Measurements from ENCODE around the gene FNBP1L. TPM values are rescaled to one million over a fixed set of nuclear protein-coding genes. Genes with fewer than 3 reads are reported as not detected.
A peak's percentile ranks its signal among the peaks of the same experiment; 100 is the strongest.

FNBP1L gene
- total and polyA plus RNA-seq, 2 experiments from 2014 or later = 56.3 to 132 TPM

DNA sequence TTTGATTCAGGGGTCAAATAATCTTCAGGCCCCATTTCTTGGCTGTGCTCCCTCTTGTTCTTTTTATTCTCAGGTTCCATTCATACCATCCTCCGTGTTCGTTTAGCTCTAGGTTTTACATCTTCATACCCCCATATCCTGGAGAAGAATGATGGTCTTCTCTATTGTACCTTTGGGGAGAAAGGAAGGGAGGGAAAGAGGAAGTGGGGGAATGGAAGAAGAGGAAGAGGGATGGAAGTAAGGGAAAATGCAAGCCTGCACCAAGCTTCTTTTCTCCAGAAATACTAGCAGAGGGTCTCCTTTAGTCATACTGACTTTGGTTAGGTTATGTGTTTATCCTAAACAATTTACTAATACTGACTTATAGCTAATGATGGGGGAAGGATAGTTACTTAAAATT, 52.4 kb downstream of the FNBP1L start:
- Histone ChIP-seq H3K36me3 (ENCODE audit: insufficient read depth) (no peaks in the 10 kb centered on the region), H3K27ac (ENCODE audit: low read depth) (0 out of 2 replicates have a peak overlapping the region, but pooled peaks have one; percentile 9), H2AFZ (no peak overlapping the region), H3K4me1 (ENCODE audit: insufficient read depth) (peaks cover 11% of the 10 kb centered on the region), H4K20me1 (replicated peaks; ENCODE audit: insufficient read depth) (peaks cover 43% of the 10 kb centered on the region), H3K9me2 (ENCODE audit: insufficient read depth) (no peaks in the 10 kb centered on the region; the same call in 1 of the 2 replicates), H3K4me3 (no peak overlapping the region), H3K27me3 (ENCODE audit: insufficient read depth) (no peaks in the 10 kb centered on the region), H3F3A (replicated peaks; ENCODE audit: low read depth) (no peaks in the 10 kb centered on the region), H3K79me2 (replicated peaks; ENCODE audit: insufficient read depth) (peaks cover 100% of the 10 kb centered on the region), H3K4me2 (no peak overlapping the region)
- H3K4me3 Mint-ChIP-seq = no peak overlapping the region
- no peak for ATAC-seq
- H3K27ac Mint-ChIP-seq = no peak overlapping the region
- DNase-seq (ENCODE audit: low spot score) = no peak
- H3K27me3 Mint-ChIP-seq (ENCODE audit: insufficient read depth, low read depth, poor library complexity) = peaks cover 4% of the 10 kb centered on the region
- TF ChIP-seq NANOG (IDR thresholded peaks at IDR 0.05; ENCODE audit: borderline replicate concordance) (no peak), POLR2AphosphoS5 (IDR thresholded peaks at IDR 0.05; ENCODE audit: low read depth) (no peak), EZH2 (IDR thresholded peaks at IDR 0.05; ENCODE audit: low read depth, unreplicated experiment) (no peak)
- TF ChIP-seq, protein P1, sequence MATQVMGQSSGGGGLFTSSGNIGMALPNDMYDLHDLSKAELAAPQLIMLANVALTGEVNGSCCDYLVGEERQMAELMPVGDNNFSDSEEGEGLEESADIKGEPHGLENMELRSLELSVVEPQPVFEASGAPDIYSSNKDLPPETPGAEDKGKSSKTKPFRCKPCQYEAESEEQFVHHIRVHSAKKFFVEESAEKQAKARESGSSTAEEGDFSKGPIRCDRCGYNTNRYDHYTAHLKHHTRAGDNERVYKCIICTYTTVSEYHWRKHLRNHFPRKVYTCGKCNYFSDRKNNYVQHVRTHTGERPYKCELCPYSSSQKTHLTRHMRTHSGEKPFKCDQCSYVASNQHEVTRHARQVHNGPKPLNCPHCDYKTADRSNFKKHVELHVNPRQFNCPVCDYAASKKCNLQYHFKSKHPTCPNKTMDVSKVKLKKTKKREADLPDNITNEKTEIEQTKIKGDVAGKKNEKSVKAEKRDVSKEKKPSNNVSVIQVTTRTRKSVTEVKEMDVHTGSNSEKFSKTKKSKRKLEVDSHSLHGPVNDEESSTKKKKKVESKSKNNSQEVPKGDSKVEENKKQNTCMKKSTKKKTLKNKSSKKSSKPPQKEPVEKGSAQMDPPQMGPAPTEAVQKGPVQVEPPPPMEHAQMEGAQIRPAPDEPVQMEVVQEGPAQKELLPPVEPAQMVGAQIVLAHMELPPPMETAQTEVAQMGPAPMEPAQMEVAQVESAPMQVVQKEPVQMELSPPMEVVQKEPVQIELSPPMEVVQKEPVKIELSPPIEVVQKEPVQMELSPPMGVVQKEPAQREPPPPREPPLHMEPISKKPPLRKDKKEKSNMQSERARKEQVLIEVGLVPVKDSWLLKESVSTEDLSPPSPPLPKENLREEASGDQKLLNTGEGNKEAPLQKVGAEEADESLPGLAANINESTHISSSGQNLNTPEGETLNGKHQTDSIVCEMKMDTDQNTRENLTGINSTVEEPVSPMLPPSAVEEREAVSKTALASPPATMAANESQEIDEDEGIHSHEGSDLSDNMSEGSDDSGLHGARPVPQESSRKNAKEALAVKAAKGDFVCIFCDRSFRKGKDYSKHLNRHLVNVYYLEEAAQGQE (IDR thresholded peaks at IDR 0.05; ENCODE audit: unreplicated experiment) = no peak
- peaks cover 36% of the 10 kb centered on the region for H3K36me3 Mint-ChIP-seq (ENCODE audit: low read depth)
- peaks cover 41% of the 10 kb centered on the region for H3K4me1 Mint-ChIP-seq
- no peaks in the 10 kb centered on the region for H3K9me3 Mint-ChIP-seq

DNA sequence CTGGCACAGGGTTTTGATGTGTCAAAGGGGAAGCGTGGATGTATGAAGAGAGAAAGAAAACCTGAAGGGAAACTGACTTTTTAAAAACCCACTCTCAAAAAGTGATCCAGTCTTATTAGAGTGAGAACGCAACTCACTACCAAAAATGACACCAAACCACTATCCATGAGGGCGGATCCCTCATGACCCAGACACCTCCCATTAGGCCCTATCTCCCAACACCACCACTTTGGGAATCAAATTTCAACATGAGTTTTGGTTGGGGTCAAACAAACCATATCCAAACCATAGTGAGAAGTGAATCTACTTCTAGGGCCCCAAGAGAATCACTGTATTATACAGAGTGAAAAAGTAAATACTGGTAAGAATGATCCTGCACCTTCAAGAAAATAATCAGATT, 53.5 kb downstream of the FNBP1L start:
- Histone ChIP-seq H3K4me1 (ENCODE audit: insufficient read depth) (peaks cover 11% of the 10 kb centered on the region), H3F3A (replicated peaks; ENCODE audit: low read depth) (no peaks in the 10 kb centered on the region), H4K20me1 (replicated peaks; ENCODE audit: insufficient read depth) (peaks cover 40% of the 10 kb centered on the region), H2AFZ (no peak overlapping the region), H3K4me3 (no peak overlapping the region), H3K27ac (ENCODE audit: low read depth) (no peak overlapping the region), H3K9me2 (ENCODE audit: insufficient read depth) (no peaks in the 10 kb centered on the region), H3K4me2 (no peak overlapping the region), H3K79me2 (replicated peaks; ENCODE audit: insufficient read depth) (peaks cover 100% of the 10 kb centered on the region), H3K27me3 (ENCODE audit: insufficient read depth) (no peaks in the 10 kb centered on the region), H3K36me3 (ENCODE audit: insufficient read depth) (no peaks in the 10 kb centered on the region)
- Mint-ChIP-seq H3K4me3 (no peak overlapping the region), H3K4me1 (peaks cover 43% of the 10 kb centered on the region), H3K36me3 (ENCODE audit: low read depth) (peaks cover 37% of the 10 kb centered on the region), H3K27ac (no peak overlapping the region), H3K9me3 (no peaks in the 10 kb centered on the region), H3K27me3 (ENCODE audit: insufficient read depth, low read depth, poor library complexity) (peaks cover 3% of the 10 kb centered on the region)
- ATAC-seq (no peak), DNase-seq (ENCODE audit: low spot score) (no peak)
- TF ChIP-seq EZH2phosphoT487 (IDR thresholded peaks at IDR 0.05; ENCODE audit: unreplicated experiment) = no peak
- TF ChIP-seq, protein P2, sequence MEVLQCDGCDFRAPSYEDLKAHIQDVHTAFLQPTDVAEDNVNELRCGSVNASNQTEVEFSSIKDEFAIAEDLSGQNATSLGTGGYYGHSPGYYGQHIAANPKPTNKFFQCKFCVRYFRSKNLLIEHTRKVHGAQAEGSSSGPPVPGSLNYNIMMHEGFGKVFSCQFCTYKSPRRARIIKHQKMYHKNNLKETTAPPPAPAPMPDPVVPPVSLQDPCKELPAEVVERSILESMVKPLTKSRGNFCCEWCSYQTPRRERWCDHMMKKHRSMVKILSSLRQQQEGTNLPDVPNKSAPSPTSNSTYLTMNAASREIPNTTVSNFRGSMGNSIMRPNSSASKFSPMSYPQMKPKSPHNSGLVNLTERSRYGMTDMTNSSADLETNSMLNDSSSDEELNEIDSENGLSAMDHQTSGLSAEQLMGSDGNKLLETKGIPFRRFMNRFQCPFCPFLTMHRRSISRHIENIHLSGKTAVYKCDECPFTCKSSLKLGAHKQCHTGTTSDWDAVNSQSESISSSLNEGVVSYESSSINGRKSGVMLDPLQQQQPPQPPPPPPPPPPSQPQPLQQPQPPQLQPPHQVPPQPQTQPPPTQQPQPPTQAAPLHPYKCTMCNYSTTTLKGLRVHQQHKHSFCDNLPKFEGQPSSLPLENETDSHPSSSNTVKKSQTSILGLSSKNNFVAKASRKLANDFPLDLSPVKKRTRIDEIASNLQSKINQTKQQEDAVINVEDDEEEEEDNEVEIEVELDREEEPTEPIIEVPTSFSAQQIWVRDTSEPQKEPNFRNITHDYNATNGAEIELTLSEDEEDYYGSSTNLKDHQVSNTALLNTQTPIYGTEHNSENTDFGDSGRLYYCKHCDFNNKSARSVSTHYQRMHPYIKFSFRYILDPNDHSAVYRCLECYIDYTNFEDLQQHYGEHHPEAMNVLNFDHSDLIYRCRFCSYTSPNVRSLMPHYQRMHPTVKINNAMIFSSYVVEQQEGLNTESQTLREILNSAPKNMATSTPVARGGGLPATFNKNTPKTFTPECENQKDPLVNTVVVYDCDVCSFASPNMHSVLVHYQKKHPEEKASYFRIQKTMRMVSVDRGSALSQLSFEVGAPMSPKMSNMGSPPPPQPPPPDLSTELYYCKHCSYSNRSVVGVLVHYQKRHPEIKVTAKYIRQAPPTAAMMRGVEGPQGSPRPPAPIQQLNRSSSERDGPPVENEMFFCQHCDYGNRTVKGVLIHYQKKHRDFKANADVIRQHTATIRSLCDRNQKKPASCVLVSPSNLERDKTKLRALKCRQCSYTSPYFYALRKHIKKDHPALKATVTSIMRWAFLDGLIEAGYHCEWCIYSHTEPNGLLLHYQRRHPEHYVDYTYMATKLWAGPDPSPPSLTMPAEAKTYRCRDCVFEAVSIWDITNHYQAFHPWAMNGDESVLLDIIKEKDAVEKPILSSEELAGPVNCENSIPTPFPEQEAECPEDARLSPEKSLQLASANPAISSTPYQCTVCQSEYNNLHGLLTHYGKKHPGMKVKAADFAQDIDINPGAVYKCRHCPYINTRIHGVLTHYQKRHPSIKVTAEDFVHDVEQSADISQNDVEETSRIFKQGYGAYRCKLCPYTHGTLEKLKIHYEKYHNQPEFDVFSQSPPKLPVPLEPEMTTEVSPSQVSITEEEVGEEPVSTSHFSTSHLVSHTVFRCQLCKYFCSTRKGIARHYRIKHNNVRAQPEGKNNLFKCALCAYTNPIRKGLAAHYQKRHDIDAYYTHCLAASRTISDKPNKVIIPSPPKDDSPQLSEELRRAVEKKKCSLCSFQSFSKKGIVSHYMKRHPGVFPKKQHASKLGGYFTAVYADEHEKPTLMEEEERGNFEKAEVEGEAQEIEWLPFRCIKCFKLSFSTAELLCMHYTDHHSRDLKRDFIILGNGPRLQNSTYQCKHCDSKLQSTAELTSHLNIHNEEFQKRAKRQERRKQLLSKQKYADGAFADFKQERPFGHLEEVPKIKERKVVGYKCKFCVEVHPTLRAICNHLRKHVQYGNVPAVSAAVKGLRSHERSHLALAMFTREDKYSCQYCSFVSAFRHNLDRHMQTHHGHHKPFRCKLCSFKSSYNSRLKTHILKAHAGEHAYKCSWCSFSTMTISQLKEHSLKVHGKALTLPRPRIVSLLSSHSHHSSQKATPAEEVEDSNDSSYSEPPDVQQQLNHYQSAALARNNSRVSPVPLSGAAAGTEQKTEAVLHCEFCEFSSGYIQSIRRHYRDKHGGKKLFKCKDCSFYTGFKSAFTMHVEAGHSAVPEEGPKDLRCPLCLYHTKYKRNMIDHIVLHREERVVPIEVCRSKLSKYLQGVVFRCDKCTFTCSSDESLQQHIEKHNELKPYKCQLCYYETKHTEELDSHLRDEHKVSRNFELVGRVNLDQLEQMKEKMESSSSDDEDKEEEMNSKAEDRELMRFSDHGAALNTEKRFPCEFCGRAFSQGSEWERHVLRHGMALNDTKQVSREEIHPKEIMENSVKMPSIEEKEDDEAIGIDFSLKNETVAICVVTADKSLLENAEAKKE (CRISPR knock-in tag; IDR thresholded peaks at IDR 0.05) = no peak
- TF ChIP-seq NANOG (IDR thresholded peaks at IDR 0.05; ENCODE audit: borderline replicate concordance) = no peak
- TF ChIP-seq, protein P3, sequence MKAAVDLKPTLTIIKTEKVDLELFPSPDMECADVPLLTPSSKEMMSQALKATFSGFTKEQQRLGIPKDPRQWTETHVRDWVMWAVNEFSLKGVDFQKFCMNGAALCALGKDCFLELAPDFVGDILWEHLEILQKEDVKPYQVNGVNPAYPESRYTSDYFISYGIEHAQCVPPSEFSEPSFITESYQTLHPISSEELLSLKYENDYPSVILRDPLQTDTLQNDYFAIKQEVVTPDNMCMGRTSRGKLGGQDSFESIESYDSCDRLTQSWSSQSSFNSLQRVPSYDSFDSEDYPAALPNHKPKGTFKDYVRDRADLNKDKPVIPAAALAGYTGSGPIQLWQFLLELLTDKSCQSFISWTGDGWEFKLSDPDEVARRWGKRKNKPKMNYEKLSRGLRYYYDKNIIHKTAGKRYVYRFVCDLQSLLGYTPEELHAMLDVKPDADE (IDR thresholded peaks at IDR 0.05) = no peak
- TF ChIP-seq POLR2AphosphoS5 (IDR thresholded peaks at IDR 0.05; ENCODE audit: low read depth) = no peak
- TF ChIP-seq JUNB (IDR thresholded peaks at IDR 0.05; ENCODE audit: unreplicated experiment) = no peak
- TF ChIP-seq STAT1 (IDR thresholded peaks at IDR 0.05; ENCODE audit: unreplicated experiment) = no peak
- no peak for TF ChIP-seq EZH2 (IDR thresholded peaks at IDR 0.05; ENCODE audit: low read depth, unreplicated experiment)
